Stimulated activated CD4-positive, alpha-beta T cell treated with anti-CD3 and anti-CD28 coated beads, TNF-alpha, amount 100 ng/mL, for 24 hours (primary cell): ENCODE results near the gene SLC39A9.
"Not testable (repeated sequence)": the region's sequence is repeated elsewhere in the genome, so short reads cannot be mapped to it uniquely, and the experiment has no call there.

Experiments
- DNase-seq, 3 experiments: peaks; one replicate each; pipeline ENCODE4 v3.0.0-alpha.2; 2020; ENCODE audit warnings: low read depth in 3 of 3

Gene SLC39A9

GRCh38 chr14:69475194-69475818, 76.8 kb downstream of the SLC39A9 start:
- DNase-seq, result no peak

- DNase-seq, result not testable (repeated sequence)
Observed at GRCh38 chr14:69476824-69477450, 78.4 kb downstream of the SLC39A9 start.

DNA sequence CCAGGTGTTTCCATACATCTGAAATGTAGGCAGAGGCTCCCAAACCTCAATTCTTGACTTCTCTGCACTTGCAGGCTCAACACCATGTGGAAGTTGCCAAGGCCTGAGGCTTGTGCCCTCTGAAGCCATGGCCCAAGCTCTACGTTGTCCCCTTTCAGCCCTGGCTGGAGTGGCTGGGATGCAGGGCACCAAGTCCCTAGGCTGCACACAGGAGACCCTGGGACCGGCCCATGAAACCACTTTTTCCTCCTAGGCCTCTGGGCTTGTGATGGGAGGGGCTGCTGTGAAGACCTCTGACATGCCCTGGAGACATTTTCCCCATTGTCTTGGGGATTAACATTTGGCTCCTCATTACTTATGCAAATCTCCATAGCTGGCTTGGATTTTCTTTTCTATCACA, 79.6 kb downstream of the SLC39A9 start:
- DNase-seq, result not testable (repeated sequence)

GRCh38 chr14:69479696-69480095, 81.2 kb downstream of the SLC39A9 start:
- no peak for DNase-seq

- DNase-seq, result no peak
Observed at GRCh38 chr14:69480136-69480535, 81.6 kb downstream of the SLC39A9 start.

DNA sequence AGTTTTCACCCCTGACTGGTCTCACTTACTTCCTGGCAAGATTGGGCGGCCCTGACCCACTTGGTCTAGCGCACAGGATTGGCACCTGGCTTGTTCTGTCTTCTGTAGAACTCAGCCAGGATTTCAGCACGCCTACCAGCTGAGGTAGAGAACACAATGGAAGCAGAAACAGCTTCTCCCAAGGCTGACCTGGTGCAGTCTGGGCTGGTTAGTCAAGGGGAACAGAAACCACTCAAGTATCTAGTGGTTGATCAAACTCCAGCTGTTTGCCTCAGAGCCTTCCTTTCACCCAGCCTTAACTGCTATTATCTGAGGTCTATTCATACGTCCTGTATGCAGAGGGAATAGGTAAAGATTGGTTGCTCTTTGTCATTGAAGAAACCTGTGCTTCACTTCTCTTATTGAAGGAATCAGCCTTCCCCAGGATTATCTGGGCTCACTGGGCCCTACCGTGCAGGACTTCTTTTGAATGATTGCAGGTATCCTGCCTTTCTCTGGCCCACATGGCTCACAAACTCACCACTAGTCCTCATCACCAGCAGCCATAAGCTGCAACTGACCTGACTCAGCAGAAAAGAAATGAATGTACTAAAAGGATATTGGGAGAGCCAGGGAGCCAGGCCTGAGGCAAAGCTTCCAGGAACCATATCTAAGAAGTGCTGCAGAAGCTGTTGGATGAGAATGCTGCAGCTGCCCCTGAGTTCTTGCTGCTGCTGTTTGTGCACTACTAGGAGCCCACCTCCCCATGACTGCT, 83.5 kb downstream of the SLC39A9 start:
- DNase-seq, result no peak

DNA sequence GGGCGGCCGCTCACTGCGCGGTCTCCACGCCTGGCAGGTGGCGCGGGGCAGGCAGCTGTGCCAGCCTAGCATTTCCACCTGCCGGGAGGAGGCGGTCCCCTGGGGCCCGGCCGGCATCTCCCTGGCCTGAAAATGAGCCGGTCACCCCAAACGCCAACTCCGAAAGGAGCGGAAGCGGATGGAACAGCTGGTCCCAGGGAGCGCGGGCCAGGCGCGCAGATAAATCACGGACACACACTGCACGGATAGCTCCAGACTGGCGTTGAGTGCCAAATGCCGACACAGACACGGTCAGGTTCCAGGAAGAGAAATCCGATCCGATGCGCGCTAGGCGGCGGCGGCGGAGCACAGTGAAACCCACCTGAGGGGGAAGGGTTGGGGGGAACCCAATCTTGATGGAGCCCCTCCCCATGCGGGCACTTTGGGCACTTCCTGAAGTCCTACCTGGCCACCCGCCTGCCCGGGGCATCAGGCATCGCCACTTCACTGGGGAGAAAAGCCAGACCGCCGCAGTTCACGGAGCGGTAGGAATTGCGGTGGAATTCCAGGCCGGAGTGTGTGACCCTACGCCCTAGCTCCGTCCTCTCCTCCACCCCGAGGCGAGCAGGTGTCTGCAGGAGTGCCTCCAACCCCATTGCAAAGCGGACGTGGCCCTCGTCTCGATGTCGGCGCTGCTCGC, 85.4 kb downstream of the SLC39A9 start:
- DNase-seq, result no peak

DNA sequence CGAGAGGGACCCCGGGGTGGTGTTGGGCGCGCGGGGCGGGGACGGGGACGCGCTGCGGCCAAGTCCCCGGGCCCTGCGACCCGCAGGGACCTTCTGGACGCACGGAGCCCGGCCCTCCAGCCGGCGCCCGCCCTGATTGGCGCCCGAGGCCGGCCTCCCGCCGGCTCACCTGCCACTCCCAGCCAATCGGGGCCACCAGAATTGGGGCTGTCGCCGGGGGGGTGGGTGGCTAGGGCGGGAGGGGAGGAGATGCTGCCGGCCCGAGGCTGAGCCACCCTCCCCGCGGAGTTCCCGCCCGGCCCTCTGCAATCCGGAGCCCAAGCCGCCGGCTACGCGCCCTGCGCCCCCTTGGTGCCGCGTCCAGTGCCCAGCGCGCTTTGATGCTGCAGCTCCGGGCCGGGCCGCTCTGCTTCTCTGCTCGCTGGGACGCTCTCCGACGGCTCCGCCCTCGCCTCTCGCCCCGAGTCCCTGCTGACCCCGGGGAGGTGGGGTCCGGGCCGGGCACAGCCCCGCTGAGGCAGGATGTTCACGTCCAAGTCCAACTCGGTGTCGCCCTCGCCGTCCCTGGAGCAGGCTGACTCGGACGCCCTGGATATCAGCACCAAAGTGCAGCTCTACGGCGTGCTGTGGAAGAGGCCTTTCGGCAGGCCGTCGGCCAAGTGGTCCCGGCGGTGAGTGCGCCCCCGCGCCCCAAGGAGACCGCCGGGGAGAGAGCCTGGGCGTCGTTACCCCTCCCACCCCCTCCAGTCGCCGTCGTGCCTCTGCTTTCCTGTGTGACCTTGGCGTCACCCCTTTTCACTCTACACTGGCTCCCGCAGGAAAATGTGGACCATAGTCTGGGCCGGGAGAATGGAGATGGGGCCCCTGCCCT, 86.2 kb downstream of the SLC39A9 start, which contains the start of gene PLEKHD1:
Gene PLEKHD1 (plus strand): TSS at position 285 of the 871 bp plus-strand sequence. CDS start 238 bp downstream, at position 523.
- DNase-seq, result no peak

DNA sequence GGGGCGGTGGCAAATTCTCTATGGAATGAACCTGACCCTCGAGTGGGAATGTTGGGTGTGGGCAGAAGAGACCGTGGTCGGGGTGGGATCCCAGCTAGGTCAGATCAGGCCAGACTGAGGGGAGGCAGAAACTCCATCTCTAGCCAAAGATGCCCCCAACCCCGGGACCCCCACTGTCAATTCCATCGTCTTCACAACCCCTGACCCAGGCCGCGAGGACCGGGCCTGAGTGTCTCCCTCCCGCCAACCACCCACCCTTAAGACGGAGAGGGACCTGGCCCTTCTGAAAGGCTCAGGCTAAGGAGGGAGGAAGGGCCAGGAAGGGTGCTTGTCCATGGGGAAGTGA, 86.8 kb downstream of the SLC39A9 start:
- DNase-seq, result no peak

- DNase-seq, result no peak
Observed at GRCh38 chr14:69485701-69486100, 87.2 kb downstream of the SLC39A9 start.

- DNase-seq, result no peak
Observed at GRCh38 chr14:69487226-69487625, 88.7 kb downstream of the SLC39A9 start.

GRCh38 chr14:69487771-69488170, 89.3 kb downstream of the SLC39A9 start:
- DNase-seq, result no peak

DNA sequence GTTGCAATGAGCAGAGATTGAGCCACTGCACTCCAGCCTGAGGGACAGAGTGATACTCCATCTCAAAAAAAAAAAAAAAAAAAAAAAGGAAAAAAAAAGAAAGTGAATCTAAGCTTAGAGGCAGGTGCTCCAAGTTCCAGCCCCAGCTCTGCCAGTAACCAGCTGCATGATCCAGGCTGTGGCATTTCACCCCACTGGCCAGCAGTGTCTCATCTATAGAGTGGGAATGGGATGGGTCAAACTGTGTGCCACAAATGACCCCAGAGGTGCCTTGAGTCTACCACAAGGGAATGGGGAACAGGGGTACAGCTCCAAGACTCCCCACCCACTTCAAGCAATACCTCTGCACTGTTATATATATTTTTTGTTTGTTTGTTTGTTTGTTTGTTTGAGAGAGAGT, 91.0 kb downstream of the SLC39A9 start:
- DNase-seq, result no peak

- no peak for DNase-seq
Observed at GRCh38 chr14:69490219-69490918, 91.9 kb downstream of the SLC39A9 start.

DNA sequence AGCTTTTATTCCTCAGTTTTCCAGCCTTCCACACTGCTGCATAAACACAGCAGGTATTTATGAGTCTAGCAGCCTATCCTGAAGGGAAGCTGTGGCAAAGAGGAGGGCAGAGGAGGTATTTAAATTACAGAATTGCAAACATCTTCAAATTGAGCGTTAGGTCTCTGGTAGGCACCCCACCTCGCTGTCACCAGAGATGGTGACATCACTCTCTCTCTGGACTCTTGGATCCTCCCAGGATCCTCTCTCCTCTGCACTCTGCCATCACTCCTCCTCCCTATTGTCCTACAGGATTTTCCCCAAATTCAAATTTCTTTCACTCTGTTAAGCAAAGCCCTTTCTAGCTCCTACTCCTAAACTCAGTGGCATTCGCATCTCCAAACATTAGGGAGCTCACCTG, 92.7 kb downstream of the SLC39A9 start:
- no peak for DNase-seq

DNA sequence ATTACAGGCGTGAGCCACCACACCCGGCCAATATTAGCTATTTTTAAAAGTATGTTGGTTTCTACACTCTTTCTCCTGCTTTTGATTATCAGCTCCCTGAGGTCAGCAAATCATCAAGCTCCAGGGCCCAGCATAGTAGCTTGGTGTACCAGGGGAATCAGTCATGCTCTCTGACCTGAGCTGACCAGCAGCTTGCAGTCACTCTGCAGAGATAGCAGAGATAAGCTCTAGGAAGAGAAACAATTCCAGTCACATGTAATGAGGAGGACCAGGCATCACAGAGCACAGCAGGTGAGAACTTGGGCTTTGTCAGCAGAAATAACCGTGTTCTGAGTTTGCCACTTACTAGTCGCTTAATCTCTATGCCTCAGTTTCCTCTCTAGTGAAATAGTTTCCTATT, 94.5 kb downstream of the SLC39A9 start:
- no peak for DNase-seq

DNA sequence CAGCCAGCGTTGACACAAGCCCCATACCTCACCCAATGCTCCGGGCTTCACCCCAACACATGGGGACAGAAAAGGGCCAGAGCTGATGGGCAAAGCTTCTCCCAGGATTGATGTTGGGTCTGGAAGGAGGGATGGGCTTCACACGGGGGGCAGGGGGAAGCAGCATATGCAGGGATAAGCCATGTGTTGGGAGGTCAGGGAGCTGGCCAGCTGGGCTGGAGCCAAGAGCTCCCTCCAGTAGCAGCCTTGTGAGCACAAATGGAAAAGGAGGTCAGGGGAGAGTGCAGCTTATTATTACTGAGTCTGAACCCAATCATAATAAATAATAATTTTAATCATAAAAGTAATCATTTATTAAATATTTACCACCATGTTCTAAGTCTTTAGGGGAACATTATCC, 95.3 kb downstream of the SLC39A9 start:
- DNase-seq, result no peak

DNA sequence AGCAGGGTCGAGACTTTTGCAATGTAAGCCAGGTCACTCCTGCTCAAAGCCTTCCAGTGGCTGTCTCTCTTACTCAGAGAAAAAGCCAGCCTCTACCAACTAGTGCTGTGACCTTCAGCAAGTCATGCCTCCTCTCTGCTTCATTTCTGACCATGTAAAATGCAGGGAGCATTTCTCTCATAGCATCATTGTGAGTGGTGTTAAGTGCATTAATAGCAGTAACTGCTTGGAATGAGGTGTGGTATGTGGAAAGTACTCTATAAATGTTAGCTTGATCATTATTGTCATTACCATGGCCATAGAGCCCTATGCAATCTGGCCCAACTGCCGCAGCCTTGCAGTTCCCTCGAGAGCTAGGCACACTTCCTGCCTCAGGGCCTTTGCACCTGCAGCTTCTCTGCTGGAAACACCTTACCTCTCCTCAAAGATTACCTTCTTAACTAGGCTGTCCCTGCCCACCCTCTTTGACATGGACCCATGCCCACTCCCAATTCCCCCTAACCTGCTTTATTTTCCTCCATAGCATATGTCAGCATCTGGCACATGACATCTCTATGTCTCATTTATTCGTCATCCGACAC, 96.9 kb downstream of the SLC39A9 start:
- no peak for DNase-seq

GRCh38 chr14:69497866-69498265, 99.4 kb downstream of the SLC39A9 start:
- not testable (repeated sequence) for DNase-seq

DNA sequence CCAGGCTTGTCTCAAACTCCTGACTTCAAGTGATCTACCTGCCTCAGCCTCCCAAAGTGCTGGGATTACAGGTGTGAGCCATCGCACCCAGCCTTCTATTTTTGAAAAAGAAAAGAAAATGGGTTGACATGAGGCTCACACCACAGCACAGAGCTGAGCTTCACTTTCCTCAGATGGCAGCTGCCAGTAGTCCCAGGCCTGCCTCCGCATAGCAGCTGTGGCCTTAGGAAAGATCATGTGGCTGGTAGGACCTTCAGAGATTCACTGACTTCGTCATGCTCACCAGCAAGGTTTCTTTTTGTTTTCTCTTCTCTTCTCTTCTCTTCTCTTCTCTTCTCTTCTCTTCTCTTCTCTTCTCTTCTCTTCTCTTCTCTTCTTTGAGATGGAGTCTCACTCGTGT, 99.8 kb downstream of the SLC39A9 start:
- DNase-seq, result not testable (repeated sequence)
